NCI-H1048 (cell line): ENCODE data around the gene SKAP1.

Experiments used
- DNase-seq: peaks from one replicate; lab custom pipeline; 2025; lab: John Stamatoyannopoulos, UW

The SKAP1 gene

GRCh38 chr17:48104440-48104839 lies 325.6 kb downstream of the SKAP1 start:
- no peak for DNase-seq

GRCh38 chr17:48102798-48103715 lies 327.0 kb downstream of the SKAP1 start:
- no peak for DNase-seq

- DNase-seq = no peak
Observed at GRCh38 chr17:48102043-48102750, 327.8 kb downstream of the SKAP1 start.

- peak; percentile 89 for DNase-seq
Observed at GRCh38 chr17:48101012-48101720, 328.8 kb downstream of the SKAP1 start, which contains the start of gene CBX1. Gene CBX1 (minus strand): TSS chr17:48101478. CDS start chr17:48077004, 24,474 bp downstream.

- DNase-seq = peak; percentile 17
Observed at GRCh38 chr17:48100591-48101011, 329.4 kb downstream of the SKAP1 start.

DNA sequence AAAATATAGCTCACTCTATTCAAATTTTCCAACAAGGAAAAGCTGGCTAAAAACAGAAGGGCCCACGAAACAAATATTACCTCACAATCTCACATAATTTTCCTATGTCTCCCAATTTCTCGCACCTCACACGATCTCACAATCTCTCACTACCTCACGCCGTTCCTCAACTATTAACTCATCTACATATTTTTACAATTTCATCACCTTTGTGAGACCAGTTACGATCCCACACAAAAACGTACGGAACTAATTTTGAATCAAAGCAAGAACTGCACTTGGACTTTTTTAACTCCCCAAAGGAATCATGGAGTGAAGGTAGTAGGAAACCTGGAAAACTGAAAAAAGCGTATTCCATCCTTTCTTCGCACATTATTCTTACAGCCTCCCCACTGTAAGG lies 329.9 kb downstream of the SKAP1 start:
- DNase-seq = no peak

GRCh38 chr17:48095611-48096010 lies 334.4 kb downstream of the SKAP1 start:
- DNase-seq = no peak

DNA sequence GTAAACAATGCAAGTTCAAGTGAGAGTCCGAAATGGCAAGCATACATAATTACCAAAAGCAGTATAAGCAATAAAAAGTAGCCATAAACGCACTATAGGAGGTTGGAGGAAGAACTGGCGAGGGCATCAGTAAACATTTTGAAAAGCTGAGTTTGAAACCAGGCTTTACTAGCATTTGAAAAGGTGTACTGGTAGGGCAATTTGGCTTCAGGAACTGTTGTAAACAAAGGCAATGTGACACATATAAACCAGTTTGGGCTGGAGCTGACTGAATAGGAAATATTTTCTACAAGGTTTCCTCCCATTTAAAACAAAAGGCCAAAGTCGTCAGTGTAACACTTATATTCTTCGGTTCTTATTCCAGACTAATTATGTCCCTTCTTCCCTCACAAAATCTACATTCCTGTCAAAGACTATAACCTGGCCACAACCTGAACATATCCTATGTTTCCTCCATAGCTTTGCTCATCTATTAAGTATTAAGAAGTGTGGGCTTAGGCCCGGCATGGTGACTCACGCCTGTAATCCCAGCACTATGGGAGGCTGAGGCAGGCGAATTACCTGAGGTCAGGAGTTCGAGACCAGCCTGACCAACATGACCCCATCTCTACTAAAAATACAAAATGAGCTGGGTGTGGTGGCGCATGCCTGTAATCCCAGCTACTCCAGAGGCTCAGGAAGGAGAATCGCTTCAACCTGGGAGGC lies 336.5 kb downstream of the SKAP1 start:
- DNase-seq = no peak

- no peak for DNase-seq
Observed at GRCh38 chr17:48084932-48085331, 345.1 kb downstream of the SKAP1 start.
